SK-N-SH (cell line): ENCODE results near the gene MACROD2. TPM values are rescaled to one million over a fixed set of nuclear protein-coding genes. Genes with fewer than 3 reads are reported as not detected.

Experiments used
- CTCF ChIA-PET: fragments of 300-600, 350-600 bp; formaldehyde crosslinking; extraction: SDS; loops from one replicate; lab custom pipeline; 2021; lab: Yijun Ruan, JAX
- POLR2A ChIA-PET: fragments of 350-600 bp; sonication (Branson Sonifier 250); formaldehyde crosslinking; extraction: SDS; loops from one replicate; lab custom pipeline; 2020; ENCODE audit warnings: antibody characterized with exemption, inconsistent platforms; lab: Yijun Ruan, JAX
- DNase-seq: peaks from one replicate; pipeline ENCODE4 v3.0.0; 2012
- H2AFZ ChIP-seq: fragments of 200-600 bp; sonication (generic); 2 replicates; pipeline ENCODE4 v1.8.1; 2016; ENCODE audit warnings: antibody characterized with exemption, mild to moderate bottlenecking, low read depth
- H3F3A ChIP-seq: fragments of 200-600 bp; sonication (generic); replicated peaks from 2 replicates; pipeline ENCODE3; 2016; ENCODE audit warnings: antibody characterized with exemption, mild to moderate bottlenecking; ENCODE audit not compliant: insufficient read depth
- H3K27ac ChIP-seq, 2 experiments: fragments of 200-500 bp in 1 of 2; fragments of 200-600 bp in 1 of 2; sonication (Bioruptor generic) in 1 of 2; sonication (generic), shearing (Covaris generic) in 1 of 2; 2 replicates each; pipeline versions ENCODE4 v1.5.1 to v1.6.1; 2014 to 2016; ENCODE audit warnings: low read depth in 2 of 2, inconsistent platforms in 1 of 2, low read length in 1 of 2, mild to moderate bottlenecking in 1 of 2, mixed read lengths in 1 of 2
- H3K27me3 ChIP-seq: fragments of 200-600 bp; sonication (generic), shearing (Covaris generic); 2 replicates; pipeline ENCODE4 v1.6.1; 2016; ENCODE audit warnings: mixed run types; ENCODE audit not compliant: insufficient read depth
- H3K36me3 ChIP-seq, 2 experiments: fragments of 200-500 bp in 1 of 2; fragments of 200-600 bp in 1 of 2; sonication (Bioruptor generic) in 1 of 2; sonication (generic) in 1 of 2; replicated peaks in 1 of 2; 2 replicates each; pipeline versions ENCODE3 to v1.5.1; 2014 to 2016; ENCODE audit warnings: low read length in 1 of 2, mild to moderate bottlenecking in 1 of 2; ENCODE audit not compliant: insufficient read depth in 2 of 2, control insufficient read depth in 1 of 2
- H3K4me1 ChIP-seq, 2 experiments: fragments of 200-500 bp in 1 of 2; fragments of 200-600 bp in 1 of 2; sonication (Bioruptor generic) in 1 of 2; sonication (generic), shearing (Covaris generic) in 1 of 2; 2 replicates each; pipeline versions ENCODE4 v1.5.1 to v1.6.1; 2014 to 2016; ENCODE audit warnings: low read depth in 1 of 2, low read length in 1 of 2, mixed run types in 1 of 2; ENCODE audit not compliant: insufficient read depth in 2 of 2, control insufficient read depth in 1 of 2
- H3K4me2 ChIP-seq: fragments of 200-600 bp; sonication (generic), shearing (Covaris generic); 2 replicates; pipeline ENCODE4 v1.6.1; 2017; ENCODE audit warnings: mixed run types
- H3K4me3 ChIP-seq, 2 experiments: fragments of 200-500 bp in 1 of 2; fragments of 200-600 bp in 1 of 2; sonication (Bioruptor generic) in 1 of 2; sonication (generic), shearing (Covaris generic) in 1 of 2; 2 replicates each; pipeline versions ENCODE4 v1.5.1 to v1.8.1; 2014 to 2016; ENCODE audit warnings: low read depth in 2 of 2, inconsistent platforms in 1 of 2, low read length in 1 of 2, mild to moderate bottlenecking in 1 of 2, mixed read lengths in 1 of 2, moderate library complexity in 1 of 2
- H3K79me2 ChIP-seq: fragments of 200-600 bp; sonication (generic); 2 replicates; pipeline ENCODE4 v1.8.1; 2017; ENCODE audit warnings: mild to moderate bottlenecking; ENCODE audit not compliant: insufficient read depth
- H3K9ac ChIP-seq: fragments of 200-600 bp; sonication (generic); 2 replicates; pipeline ENCODE4 v1.6.1; 2017; ENCODE audit warnings: mixed run types
- H3K9me2 ChIP-seq: fragments of 200-600 bp; sonication (generic); 2 replicates; pipeline ENCODE4 v1.6.1; 2017; ENCODE audit warnings: mixed run types
- H3K9me3 ChIP-seq: fragments of 200-600 bp; sonication (generic); 2 replicates; pipeline ENCODE4 v1.6.1; 2017; ENCODE audit warnings: mixed run types, mild to moderate bottlenecking, moderate library complexity
- H4K20me1 ChIP-seq: fragments of 200-600 bp; sonication (generic); 2 replicates; pipeline ENCODE4 v1.6.1; 2017; ENCODE audit warnings: mild to moderate bottlenecking, mixed run types; ENCODE audit not compliant: insufficient read depth
- CHD2 ChIP-seq: fragments of 150-350 bp; IDR thresholded peaks from 2 replicates; pipeline ENCODE4 v1.6.1; 2018; ENCODE audit warnings: low read length; ENCODE audit not compliant: partially characterized antibody
- GATA2 ChIP-seq: sonication (generic); formaldehyde crosslinking; IDR thresholded peaks from 2 replicates; pipeline ENCODE4 v1.5.0; 2020; ENCODE audit warnings: mild to moderate bottlenecking, missing genetic modification reagents
- MEF2A ChIP-seq: IDR thresholded peaks from 2 replicates; pipeline ENCODE4 v1.4.0; 2012; ENCODE audit warnings: low read depth, borderline replicate concordance
- NRF1 ChIP-seq: IDR thresholded peaks from 2 replicates; pipeline ENCODE4 v1.6.1; 2012; ENCODE audit warnings: low read depth, mild to moderate bottlenecking, low read length
- RXRA ChIP-seq: IDR thresholded peaks from 2 replicates; pipeline ENCODE4 v1.4.0; 2012; ENCODE audit warnings: low read depth, mild to moderate bottlenecking, borderline replicate concordance
- SMC3 ChIP-seq: IDR thresholded peaks from 2 replicates; pipeline ENCODE4 v1.6.1; 2012; ENCODE audit warnings: low read depth, low read length, improper control_type of control experiment
- TAF1 ChIP-seq: IDR thresholded peaks from 2 replicates; pipeline ENCODE4 v1.6.1; 2012; ENCODE audit warnings: low read depth, mild to moderate bottlenecking, low read length, moderate library complexity, borderline replicate concordance
- TEAD4 ChIP-seq: IDR thresholded peaks from 2 replicates; pipeline ENCODE4 v1.4.0; 2012; ENCODE audit warnings: mild to moderate bottlenecking, borderline replicate concordance; ENCODE audit not compliant: insufficient read depth
- YY1 ChIP-seq: IDR thresholded peaks from 2 replicates; pipeline ENCODE4 v1.4.0; 2012; ENCODE audit warnings: low read depth, mild to moderate bottlenecking
- WGBS: methylation state at CpG from one replicate; pipeline ENCODE4 v1.1.6; 2017; ENCODE audit warnings: low lambda C conversion rate; 5-methylcytosine and 5-hydroxymethylcytosine counted together
- polyA plus RNA-seq, 3 experiments: library from polyadenylated mRNA; depleted of rRNA; stranded (reverse); fragments of >200 nt; gene quantifications; 2 replicates each; pipeline ENCODE4 v1.2.3, GENCODE V29; 2012
- TF ChIP-seq, protein P1 (sequence below): fragments of 150-350 bp; IDR thresholded peaks from 2 replicates; pipeline ENCODE4 v1.6.1; 2016; ENCODE audit warnings: mild to moderate bottlenecking, low read depth, low read length
- TF ChIP-seq, protein P2 (sequence below): IDR thresholded peaks from 2 replicates; pipeline ENCODE4 v1.4.0; 2012; ENCODE audit warnings: low read depth, borderline replicate concordance
- TF ChIP-seq, protein P3 (sequence below): IDR thresholded peaks from 2 replicates; pipeline ENCODE4; 2012
- TF ChIP-seq, protein P4 (sequence below): IDR thresholded peaks from 2 replicates; pipeline ENCODE4 v1.4.0; 2012; ENCODE audit warnings: low read depth, borderline replicate concordance

The MACROD2 gene
- polyA plus RNA-seq, 1 of the 3 experiments (the other 2 are of a cell fraction), result 0.33 TPM

DNA sequence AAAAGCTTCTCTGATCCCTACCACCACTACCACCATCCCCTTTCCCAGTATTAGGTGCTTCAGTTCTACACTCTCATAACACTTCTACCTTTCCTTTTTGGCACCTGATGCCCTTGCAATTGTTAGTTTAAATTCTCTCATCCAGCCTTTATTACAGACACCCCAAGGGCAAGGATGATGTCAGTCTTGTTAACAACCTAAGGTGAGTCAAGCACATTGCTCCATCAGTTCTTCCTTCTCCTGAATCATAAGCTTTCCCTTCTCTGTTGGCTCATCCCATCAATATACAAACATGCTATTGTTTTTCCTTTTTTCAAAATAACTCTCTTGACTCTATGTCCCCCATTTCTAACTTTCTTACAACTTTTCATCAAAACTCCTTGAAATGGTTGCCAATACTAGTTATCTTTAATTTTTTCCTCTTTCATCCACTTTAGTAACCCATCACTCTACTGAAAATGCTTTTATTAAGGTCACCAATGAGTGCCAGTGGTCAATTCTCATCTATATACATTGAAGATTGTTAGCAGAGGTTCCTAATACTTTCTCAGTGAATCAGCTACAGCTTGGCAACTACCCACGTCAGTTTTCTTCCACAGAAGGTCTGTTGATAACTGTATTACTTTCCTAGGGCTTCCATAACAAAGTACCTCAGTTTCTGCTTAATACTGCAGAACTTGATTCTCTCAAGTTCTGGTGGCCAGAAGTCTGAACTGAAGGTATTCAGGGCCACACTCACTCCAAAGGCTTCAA lies 439.2 kb downstream of the MACROD2 start:
- Histone ChIP-seq H3K4me2 (no peak overlapping the region), H4K20me1 (no peaks in the 10 kb centered on the region), H3K27ac (no peak overlapping the region), H3K36me3 (no peaks in the 10 kb centered on the region), H3K4me3 (no peak overlapping the region), H2AFZ (no peak overlapping the region), H3K9me3 (peaks cover 11% of the 10 kb centered on the region), H3K27me3 (no peaks in the 10 kb centered on the region), H3K9me2 (no peaks in the 10 kb centered on the region), H3K4me1 (no peaks in the 10 kb centered on the region), H3F3A (no peaks in the 10 kb centered on the region), H3K79me2 (no peaks in the 10 kb centered on the region), H3K9ac (no peak overlapping the region)
- TF ChIP-seq SMC3 (no peak), MEF2A (no peak), GATA2 (CRISPR knock-in tag) (no peak)
- no peak for DNase-seq
- CTCF ChIA-PET, result interaction anchor here (0.8 kb wide), 1 partner anchor 87 kb away, joined by 3 read pairs; no protein-coding TSS in a partner anchor
- POLR2A ChIA-PET, result no interaction called here
- 18% methylated on average over 1 of the region's 1 CpG for WGBS

DNA sequence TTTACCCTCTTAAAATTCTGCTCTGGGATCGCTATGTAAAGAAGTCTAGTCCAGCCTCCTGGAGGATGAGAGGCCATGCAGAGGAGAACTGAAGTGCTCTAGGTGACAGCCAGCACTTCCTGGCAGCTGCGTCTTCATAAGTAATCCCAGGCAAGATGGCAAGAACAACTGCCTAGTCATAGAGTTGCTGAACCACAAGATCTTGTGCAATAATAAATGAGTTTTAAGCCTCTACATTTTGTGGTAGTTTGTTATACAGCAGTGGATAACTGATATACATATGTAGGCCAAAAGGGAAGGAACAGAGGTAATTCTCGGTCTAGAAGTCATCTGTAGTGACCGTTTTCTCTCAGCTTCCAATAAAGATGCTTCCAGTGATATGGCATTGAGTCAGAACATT lies 445.9 kb downstream of the MACROD2 start:
- ChIA-PET CTCF (interaction anchor here (0.9 kb wide), 1 partner anchor 20 kb away, joined by 4 read pairs; no protein-coding TSS in a partner anchor), POLR2A (no interaction called here)
- TF ChIP-seq NRF1 (no peak), YY1 (no peak), RXRA (no peak), CHD2 (no peak), TEAD4 (no peak), TAF1 (no peak)
- TF ChIP-seq, protein P1, sequence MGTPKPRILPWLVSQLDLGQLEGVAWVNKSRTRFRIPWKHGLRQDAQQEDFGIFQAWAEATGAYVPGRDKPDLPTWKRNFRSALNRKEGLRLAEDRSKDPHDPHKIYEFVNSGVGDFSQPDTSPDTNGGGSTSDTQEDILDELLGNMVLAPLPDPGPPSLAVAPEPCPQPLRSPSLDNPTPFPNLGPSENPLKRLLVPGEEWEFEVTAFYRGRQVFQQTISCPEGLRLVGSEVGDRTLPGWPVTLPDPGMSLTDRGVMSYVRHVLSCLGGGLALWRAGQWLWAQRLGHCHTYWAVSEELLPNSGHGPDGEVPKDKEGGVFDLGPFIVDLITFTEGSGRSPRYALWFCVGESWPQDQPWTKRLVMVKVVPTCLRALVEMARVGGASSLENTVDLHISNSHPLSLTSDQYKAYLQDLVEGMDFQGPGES, result no peak
- TF ChIP-seq, protein P2, sequence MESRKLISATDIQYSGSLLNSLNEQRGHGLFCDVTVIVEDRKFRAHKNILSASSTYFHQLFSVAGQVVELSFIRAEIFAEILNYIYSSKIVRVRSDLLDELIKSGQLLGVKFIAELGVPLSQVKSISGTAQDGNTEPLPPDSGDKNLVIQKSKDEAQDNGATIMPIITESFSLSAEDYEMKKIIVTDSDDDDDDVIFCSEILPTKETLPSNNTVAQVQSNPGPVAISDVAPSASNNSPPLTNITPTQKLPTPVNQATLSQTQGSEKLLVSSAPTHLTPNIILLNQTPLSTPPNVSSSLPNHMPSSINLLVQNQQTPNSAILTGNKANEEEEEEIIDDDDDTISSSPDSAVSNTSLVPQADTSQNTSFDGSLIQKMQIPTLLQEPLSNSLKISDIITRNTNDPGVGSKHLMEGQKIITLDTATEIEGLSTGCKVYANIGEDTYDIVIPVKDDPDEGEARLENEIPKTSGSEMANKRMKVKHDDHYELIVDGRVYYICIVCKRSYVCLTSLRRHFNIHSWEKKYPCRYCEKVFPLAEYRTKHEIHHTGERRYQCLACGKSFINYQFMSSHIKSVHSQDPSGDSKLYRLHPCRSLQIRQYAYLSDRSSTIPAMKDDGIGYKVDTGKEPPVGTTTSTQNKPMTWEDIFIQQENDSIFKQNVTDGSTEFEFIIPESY, result no peak
- TF ChIP-seq, protein P3, sequence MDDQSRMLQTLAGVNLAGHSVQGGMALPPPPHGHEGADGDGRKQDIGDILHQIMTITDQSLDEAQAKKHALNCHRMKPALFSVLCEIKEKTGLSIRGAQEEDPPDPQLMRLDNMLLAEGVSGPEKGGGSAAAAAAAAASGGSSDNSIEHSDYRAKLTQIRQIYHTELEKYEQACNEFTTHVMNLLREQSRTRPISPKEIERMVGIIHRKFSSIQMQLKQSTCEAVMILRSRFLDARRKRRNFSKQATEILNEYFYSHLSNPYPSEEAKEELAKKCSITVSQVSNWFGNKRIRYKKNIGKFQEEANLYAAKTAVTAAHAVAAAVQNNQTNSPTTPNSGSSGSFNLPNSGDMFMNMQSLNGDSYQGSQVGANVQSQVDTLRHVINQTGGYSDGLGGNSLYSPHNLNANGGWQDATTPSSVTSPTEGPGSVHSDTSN, result no peak
- TF ChIP-seq, protein P4, sequence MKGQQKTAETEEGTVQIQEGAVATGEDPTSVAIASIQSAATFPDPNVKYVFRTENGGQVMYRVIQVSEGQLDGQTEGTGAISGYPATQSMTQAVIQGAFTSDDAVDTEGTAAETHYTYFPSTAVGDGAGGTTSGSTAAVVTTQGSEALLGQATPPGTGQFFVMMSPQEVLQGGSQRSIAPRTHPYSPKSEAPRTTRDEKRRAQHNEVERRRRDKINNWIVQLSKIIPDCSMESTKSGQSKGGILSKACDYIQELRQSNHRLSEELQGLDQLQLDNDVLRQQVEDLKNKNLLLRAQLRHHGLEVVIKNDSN, result no peak
- no peaks in the 10 kb centered on the region for H4K20me1 ChIP-seq
- H3K79me2 ChIP-seq, result no peaks in the 10 kb centered on the region
- no peaks in the 10 kb centered on the region for H3K9me2 ChIP-seq
- H3K27me3 ChIP-seq, result no peaks in the 10 kb centered on the region
- H3K4me2 ChIP-seq, result no peak overlapping the region
- no peak for DNase-seq
- H3K9me3 ChIP-seq, result peaks cover 11% of the 10 kb centered on the region
- H3F3A ChIP-seq, result no peaks in the 10 kb centered on the region
- WGBS, result 76% methylated on average over 4 of the region's 4 CpGs
- H2AFZ ChIP-seq, result no peak overlapping the region
- H3K27ac ChIP-seq, result no peak overlapping the region
- H3K4me3 ChIP-seq, result no peak overlapping the region
- H3K4me1 ChIP-seq, result no peaks in the 10 kb centered on the region
- H3K9ac ChIP-seq, result no peak overlapping the region
- no peaks in the 10 kb centered on the region for H3K36me3 ChIP-seq
